GM19035 (cell line): ENCODE results near the gene CNTNAP2.

Experiments used
- ATAC-seq: cut with Tn5 transposase; IDR thresholded peaks from one replicate; pipeline ENCODE4 v1.9.1; 2021; ENCODE audit not compliant: unreplicated experiment

Gene CNTNAP2

DNA sequence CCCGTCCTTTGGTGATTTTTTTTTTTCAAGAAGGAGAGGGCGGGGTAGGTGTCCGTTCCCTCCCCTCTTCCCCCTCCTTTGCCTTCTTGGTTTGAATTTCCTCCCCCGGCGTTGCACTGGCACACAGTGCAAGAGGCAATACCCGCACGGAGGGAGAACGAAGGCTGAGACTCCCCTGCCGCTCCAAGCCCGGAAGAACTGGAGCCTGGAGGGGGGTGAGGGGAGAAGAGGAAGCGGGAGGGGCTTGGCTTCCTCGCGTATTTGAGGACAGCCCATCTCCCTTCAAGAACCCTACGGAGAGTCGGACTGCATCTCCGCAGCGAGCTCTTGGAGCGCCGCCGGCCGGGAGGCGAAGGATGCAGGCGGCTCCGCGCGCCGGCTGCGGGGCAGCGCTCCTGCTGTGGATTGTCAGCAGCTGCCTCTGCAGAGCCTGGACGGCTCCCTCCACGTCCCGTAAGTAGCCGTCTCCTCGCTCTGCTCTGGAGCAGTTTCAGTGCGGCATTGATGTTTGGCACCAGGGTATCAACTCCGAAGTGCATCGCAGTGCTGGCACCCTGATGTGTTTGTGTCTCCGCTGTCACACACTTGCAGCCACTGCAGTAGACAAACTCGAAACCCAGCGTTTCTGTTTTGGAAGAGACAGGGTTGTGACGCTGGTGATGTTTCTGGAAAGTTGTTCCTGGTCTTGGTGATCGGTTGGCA lies at the start of gene CNTNAP2:
Gene CNTNAP2 (plus strand): TSS at position 281 of the 702 bp plus-strand sequence. CDS start 76 bp downstream, at position 357.
- no peak for ATAC-seq

DNA sequence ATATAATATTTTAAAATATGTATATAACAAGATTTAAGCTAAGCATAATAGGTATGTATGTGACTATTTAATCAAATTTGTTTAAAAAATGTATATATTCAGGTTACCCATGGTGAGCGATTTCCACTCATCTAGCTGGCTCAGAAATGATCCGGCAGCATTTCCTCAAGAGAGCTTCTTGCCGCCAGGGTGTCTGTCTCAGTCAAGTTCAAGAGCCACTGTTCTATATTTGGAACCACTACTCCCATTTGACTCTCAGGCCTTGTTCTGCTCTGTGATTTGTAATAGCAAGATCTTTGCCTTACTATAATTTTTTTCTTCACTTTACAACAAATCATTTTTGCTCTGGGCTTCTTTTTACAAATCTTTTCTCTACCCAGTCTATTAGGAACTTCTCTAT lies 48.7 kb upstream of the CNTNAP2 start:
- ATAC-seq: no peak

DNA sequence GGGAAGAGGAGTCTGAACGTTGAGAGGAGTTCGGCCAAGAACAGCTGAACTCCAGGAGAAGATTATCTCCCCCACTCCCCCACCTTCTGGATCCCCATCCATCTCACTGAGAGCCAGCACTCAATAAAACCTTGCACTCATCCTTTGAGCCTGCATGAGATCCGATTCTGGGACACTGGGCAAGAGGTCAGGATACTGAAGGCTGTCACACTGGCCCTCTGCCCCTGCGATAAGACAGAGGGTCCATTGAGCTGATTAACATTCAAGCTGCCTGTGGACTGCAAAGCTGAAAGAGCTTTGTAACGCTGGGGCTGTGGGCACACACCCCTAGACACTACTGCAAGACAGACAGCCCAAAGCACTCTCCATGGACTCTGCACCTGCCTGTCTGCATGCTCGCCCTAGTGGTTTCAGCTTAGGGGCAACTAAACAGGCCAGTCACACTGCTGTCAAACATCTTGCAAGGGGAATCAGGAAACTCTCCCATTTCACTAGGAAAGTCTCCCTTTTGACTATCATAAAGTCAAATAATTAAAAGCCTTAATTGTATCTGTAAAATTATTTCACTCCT lies 42.3 kb upstream of the CNTNAP2 start:
- no peak for ATAC-seq

DNA sequence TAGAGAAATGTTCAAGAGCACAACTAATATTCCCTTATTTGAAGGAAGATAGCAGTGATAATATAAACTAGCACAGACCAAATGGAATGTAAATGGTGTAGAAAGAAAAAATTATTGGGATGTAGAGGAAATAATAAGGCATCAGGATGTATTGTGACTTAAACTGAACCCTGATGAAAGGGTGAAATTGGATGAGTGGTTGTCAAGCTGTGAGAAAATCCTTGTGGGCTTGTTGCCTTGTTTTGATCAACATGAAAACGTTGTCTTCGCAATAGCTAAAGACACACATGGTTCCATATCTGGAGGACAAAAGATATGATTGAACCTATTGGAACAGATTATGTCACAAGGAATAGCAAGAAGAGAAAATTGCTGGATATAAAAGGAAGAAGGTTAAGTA lies 40.3 kb upstream of the CNTNAP2 start:
- no peak for ATAC-seq

DNA sequence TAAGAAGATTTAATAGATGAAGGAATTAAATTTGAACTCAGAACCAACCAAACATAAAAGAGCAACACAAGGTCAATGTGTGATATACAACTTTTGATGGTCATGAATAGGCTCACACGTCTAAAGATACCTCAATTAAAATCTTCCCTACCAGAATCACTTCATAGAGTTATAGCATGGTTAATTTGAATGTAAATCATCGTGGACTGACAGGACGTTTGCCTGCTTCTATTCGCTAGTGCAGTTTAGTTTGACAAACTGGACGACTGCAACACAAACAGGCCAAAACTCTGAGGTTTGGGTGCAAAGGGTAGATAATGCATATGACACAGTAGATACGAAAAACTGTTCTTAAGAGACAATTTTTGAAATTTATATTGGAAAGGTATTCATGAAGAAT lies 32.5 kb upstream of the CNTNAP2 start:
- no peak for ATAC-seq

DNA sequence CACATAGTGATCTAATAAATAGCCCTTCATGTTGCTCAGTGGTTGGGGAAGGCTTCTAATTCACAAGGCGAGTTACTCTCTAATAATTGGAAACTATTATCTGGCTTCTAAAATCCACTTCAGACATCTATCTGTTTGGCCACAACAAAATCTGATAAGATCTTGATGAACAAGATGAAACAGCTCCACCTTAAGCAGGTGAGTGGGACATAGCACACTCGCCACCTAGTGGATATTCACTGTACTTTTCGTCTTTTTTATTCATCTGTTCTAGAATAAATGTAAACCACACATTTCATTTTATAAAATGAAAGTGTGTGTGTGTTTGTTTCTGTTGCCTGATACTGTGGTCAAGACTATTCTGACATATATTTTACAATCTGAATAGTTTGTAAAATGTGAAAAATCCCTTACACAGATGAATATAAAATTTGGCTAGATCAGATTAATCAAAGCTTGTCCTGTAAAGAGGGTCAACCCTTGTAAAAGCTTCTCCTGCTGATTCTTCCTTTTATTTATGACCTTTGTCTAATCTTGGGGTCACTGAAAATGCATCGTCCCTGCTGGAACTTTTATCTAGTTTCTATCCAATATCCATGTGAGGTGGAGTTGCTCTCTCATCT lies 26.5 kb upstream of the CNTNAP2 start:
- ATAC-seq: peak; percentile 89

DNA sequence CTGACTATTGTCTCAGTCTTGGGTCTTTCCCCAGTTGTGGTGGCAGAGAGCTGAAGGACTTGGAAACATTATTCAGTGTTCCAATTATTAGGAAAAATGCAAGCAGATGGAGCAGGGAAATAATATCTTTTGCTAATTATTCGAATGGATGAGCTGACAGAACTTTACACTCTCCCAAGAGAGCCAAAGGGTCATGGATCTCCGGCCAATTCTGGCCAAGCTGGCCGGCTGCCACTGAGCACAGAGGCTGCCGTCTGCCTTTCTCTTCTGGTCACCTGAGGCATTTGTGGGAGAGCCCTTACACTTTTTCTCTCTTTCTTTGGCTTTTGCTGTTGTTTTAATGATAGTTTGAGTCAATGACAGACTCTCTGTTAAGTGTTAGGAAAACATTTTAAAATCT lies 22.2 kb upstream of the CNTNAP2 start:
- no peak for ATAC-seq

DNA sequence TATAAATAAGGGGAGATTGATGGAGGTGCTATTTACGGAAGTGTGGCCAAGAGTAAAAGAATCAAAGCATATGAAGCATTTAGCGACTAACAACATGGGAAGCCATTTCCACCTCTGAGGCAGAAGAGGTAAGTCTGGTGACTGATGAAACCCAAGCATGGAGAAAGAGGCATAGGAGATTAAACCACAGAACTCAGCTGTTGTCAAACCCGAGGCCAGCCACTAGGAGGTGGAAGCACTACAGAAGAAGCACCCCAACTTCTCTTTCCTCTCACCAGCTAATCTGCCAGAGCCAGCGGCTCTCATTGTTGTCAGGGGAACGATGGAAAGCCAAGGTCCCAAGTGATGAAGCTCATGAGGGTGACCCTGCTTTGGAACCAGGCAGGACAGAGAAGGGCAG lies 19.6 kb upstream of the CNTNAP2 start:
- no peak for ATAC-seq

DNA sequence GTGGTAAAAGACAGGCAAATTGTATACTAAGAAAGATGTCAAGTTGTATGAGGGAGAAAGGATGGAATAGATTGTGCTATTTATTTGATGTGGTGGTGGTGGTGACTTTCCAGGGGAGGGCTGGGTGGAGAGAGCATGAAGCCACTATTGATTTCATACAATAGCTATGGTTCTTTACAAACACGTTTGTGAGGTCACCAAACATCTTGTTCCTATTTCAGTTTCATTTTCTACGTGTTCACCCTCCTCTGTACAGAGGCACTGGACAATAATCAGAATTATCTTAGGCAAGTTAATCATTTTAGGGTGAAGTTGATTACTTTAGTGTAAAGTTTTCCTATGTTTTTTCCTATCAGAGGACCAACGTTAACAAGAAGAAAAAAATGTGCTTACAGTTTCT lies 10.3 kb upstream of the CNTNAP2 start:
- no peak for ATAC-seq

DNA sequence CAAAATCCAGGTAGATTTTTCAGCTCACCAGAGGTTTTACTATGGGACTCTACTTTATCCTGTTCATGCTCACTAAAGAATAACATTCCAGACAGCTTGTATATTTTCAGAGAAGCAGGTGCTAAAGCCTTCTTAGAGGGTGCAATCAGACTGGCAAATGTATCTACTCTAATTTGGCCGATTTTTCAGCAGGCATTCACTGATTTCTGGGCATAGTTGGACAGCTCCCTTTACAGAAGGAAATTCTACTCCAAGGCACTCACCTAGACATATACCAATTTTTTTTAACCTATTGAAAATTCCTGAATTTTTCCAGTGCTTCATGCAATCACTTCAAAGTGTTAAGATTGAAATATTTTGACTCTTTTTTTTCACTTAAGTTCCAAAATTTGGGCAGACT lies 3.8 kb upstream of the CNTNAP2 start:
- ATAC-seq: no peak

DNA sequence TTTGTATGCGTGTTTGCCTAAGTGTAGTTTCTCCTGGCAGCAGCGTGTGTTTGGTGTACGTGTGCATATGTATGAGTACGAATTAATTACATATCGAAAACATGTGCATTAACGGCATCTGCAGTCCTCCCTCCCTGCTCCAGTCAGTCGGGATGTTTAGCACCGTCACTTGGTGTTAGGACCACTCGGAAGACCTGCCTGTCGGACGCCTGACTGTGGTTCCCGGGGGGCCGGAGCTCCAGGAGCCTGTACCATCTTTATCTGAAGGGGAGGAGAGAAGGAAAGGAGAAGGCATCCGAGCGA lies 1.1 kb upstream of the CNTNAP2 start:
- ATAC-seq: no peak

DNA sequence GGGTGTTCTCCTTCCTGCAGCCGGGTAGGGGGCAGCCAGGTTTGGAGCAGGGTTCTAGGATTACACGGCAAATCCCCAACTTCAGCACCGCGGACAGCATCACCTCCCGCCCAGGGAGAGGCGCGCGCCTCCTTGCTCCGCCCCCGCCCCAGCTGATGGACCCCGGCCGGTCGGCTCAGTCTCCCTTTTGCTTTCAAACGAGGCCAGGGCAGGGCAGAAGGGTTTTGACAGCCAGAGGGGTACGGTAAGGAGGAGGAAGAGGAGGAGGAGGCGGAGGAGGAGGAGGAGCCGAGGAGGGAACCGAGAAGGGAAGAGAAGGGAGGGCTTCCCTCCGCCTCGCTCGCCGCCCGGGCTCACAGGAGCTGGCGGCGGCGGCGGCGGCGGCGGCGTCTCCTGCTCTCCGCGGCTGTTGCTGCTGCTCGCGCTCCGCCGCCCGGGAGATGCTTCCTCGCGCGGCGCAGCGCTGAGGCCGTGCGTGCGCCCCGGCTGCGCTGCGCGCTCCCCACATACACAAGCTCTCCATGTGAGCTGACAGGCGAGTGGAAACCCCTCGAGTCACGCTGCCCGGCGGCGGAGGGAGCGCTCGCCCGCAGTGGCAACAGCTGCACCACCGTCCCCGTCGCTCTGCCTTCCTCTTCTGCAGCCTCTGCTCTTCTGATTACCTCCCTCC lies 615 bp upstream of the CNTNAP2 start:
- ATAC-seq: no peak

DNA sequence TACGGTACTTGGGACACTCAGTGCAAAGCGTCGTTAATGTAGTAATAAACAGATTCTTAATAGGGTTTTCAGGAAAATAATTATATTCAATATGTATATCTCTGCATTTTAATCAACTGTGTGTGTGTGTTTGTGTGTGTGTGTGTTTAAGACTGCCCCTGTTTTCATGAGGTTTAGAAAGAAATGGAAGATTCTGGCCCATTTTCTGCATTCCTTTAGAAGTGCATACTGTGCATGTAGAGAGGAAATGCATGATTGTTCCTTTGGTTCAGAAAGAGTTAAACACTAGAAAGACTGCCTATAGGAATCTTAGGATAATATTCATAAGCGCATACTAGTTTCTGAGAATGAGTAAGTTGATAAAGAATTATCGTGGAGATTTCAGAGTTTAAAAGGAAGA lies 975 bp downstream of the CNTNAP2 start:
- ATAC-seq: no peak

DNA sequence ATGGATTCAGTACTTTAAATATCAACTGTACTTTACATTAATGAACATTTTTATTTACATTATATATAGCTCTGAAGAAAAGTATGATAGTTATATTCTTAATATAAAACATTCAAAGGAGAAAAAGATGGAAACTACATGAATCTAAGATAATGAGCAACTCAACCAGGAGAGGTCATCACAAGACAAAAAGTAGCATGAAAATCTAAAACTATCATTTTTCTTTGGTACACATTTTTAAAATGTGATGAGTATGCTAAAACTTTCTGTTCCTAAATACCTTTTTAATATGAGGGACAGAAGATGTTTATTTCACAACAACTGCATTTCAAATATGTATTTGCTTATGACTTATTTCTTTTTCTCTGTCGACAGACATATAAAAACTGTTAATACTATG lies 2.4 kb downstream of the CNTNAP2 start:
- ATAC-seq: no peak

DNA sequence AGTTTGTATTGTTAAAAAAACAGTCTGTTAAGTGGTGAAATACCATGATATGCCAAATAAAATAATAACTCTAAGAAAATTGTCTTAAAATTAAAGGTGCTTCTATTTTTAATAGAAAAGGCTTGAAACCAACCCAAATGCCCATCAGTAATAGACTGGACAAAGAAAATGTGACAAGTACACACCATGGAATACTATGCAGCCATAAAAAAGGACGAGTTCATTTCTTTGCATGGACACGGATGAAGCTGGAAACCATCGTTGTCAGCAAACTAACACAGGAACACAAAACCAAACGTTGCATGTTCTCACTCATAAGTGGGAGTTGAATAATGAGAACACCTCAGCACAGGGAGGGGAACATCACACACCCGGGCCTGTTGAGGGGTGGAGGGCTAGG lies 7.1 kb downstream of the CNTNAP2 start:
- ATAC-seq: no peak

DNA sequence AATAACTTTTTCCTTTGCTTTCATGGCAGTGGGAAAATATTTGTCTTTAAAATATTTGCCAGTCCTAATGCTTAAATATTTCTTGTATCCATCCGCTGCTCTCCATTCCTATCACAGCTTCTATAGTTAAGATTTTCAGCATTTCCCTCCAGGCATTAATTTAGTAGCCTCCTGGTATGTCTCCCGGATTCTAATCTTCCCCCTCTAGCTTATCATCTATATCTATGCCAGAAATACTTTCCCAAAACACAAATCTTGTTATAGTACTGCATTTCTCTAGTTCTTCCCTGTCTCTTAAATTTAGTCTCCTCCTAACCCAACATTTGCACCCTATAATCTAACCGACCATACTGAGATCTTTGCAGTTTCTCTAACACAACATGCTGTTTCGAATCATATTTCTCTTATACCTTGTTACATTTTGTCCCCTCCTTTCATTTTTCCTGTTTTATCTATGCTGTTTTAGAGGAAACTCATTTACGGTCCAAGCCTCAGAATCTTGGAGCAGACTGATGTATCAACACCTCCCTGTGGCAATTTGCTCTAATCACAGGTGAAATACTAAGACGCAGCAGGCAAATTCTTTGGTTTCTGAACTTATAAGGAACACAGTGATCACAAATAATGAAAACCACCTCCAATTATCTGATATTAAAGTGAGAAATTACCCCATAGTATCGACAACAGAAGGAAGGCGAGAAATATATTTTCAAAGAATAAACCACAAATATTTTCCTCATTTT lies 10.3 kb downstream of the CNTNAP2 start:
- ATAC-seq: no peak

DNA sequence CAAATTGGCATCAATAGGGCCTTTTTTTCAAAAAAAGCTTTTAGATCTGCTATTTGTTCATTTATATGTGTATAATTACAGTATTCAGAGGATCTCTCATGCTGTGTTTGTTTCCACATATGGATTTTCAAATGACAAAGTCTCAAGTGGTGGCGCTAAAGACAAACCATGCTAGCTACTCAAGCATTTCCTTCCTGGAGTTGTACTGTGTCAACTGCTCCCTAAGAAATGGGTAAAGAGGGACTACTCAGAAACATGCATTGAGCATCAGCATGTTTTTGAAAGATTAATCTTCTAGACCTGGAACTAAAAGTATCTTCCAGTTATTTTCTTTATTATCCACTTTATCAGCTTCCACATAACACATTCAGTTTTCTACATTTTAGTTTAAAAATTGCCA lies 12.7 kb downstream of the CNTNAP2 start:
- ATAC-seq: no peak

DNA sequence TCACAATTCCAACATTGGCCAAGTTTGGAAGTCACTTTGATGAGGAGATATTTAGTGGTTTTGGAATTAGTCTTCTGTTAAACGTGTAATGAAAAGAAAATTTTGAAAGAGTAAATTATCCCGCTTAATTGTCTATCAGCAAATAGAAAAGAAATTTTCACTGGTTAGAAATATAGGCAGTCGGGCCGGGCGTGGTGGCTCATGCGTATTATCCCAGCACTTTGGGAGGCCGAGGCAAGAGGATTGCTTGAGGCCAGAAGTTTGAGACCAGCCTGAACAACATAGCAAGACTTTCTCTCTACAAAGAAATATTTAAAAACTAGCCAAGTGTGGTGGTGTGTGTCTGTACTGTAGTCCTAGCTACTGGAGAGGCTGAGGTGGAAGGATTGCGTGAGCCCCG lies 13.4 kb downstream of the CNTNAP2 start:
- no peak for ATAC-seq

DNA sequence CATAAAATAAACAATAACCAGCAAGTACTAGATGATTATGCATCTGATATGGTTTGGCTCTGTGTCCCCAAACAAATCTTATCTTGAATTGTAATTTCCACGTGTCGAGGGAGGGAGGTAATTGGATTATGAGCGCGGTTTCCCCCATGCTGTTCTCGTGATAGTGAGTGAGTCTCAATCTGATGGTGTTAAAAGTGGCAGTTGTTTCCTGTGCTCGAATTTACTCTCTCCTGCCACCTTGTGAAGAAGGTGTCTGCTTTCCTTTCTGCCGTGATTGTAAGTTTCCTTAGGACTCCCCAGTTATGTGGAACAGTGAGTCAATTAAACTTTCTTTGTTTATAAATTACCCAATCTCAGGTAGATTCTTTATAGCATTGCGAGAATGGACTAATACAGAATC lies 15.1 kb downstream of the CNTNAP2 start:
- ATAC-seq: no peak

DNA sequence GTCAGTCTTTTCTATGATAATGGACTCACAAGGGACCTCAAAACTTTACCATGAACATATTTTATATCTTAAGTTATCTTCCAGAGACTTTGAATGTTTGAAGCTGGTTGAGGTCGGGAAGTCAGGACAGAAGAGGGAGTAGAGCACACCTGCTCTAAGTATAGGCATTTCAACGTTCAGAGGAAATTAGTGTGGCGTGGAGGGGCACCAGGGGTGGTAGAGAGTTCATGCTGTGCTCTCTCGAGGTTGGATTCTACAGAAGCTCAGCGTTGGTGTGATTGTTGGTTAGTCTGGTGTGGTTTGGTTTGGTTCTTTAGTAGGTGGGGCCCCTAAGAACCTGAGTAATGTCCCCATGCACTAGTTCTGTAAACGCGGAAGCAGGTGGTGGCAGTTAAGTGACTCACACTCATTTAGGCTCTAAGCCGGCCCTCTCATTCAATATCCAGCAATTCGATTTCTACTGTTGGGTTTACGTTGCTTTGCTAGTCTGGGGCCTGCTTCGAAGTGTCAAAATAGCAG lies 19.8 kb downstream of the CNTNAP2 start:
- no peak for ATAC-seq

DNA sequence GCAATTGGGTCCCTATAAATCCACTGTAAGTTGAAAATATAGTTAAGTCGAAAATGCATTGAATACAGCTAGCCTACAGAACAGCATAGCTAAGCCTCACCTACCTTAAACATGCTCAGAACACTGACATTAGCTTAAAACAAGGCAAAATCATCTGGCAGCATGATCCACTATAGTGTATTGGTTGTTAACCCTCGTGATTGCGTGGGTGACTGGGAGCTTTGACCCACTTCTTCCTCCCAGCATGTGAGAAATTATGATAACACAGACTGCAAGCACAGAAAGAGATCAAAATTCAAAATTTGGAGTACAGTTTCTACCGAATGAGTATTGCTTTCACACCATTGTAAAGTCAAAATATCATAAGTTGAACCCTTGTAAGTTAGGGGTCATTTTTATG lies 22.3 kb downstream of the CNTNAP2 start:
- no peak for ATAC-seq
